NCI-H1092 treated with DMSO at 0.1 percent for 48 hours (cell line): ENCODE results near the gene MAP2K3.

Source experiments
- DNase-seq: peaks from one replicate; lab custom pipeline; 2025; lab: John Stamatoyannopoulos, UW

Gene MAP2K3

DNA sequence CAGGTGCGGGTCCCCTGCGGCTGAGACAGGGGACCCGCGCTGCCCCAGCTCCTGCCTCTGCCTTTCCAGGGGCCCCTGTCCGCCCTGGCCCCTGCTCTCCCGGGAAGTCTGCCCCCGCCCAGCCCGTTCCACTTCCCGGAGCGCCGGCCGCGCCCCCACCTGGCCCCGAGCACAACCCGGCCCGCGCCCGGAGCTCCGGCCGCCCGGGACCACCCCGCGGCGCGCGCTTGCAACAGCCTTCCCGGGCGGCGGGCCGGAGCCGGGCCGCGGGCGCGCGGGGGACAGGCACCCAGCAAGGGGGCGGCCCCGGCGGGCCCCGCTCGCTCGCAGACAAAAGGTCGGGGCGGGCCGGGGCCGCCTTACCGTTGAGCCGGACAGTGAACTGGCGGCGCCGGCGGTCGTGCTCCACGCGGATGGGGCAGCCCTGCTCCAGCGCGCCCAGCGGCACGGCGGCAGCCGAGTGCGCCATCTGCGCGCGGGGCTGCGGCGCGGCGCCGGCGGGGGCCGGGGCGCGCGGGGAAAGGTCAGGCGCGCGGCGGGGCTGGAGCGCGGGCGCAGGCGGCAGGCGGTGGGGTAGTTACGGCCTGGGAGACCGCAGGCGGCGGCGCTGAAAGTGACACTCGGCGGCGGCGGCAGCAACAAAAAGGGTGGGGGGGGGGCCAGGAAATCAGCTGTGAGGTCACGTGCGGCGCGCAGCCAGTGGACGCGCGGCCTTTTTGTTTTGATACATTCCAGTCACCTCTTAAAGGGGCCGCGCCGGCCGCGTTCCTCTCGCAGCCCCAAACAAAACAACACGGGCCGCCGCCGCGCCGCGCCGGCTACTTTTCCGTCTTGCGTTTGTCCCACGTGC is 31.5 kb upstream of the MAP2K3 start, which contains the start of gene NATD1:
TSS of gene NATD1 (minus strand) at position 615 of the 850 bp plus-strand sequence. CDS start at position 469, 146 bp downstream.
- peak; percentile 47 for DNase-seq

DNA sequence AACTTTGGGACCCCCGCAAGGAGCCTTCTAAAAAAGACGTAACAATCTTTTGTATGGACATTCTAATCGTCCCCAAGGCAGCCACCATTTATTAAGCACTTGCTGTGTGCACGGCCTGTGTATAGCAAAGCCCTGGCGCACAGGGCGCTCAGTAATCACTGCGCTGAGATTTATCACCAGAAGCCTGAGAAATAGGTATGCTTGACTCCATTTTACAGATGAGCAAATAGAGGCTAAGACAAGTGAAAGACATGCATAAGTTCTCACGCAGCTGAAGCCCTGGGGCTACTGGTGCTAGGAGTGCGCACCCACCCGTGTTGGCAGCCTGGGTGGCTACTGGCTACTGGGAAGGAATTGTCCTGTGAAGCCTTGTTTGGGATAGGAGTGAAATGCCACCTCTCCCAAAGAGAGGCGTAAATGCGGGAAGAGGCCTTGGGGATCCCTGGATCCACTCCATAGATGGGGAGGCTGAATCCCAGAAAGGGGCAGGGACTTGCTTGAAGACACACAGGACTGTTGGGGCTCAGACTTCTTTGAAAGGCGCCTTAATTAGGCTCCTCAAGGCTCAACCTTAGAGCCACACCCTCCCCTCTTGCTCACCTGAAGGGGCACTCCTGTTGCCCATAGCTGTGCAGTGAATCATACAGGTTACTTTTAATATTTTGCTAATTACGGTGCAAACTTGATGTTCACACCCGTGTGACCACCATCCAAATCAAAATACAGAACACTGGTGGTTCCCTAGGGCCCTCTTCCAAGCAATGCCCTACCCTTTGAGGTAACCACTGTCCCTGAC is 30.7 kb upstream of the MAP2K3 start:
- no peak for DNase-seq

DNA sequence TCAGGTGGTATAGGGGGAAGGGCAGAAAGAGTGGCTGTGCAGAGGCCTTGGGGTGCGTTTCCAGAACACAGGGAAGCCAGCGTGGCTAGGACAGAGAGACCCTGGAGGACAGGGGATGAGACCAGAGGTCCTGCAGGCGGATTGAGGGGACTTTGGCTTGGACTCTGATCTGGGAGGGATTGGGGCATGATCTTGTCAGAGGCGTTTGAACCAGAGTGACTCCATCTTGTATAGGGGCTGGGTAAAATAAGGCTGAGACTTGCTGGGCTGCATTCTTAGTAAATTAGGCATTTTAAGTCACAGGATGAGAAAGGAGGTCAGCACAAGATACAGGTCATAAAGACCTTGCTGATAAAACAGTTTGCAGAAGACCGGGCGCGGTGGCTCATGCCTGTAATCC is 25.9 kb upstream of the MAP2K3 start:
- DNase-seq = no peak

DNA sequence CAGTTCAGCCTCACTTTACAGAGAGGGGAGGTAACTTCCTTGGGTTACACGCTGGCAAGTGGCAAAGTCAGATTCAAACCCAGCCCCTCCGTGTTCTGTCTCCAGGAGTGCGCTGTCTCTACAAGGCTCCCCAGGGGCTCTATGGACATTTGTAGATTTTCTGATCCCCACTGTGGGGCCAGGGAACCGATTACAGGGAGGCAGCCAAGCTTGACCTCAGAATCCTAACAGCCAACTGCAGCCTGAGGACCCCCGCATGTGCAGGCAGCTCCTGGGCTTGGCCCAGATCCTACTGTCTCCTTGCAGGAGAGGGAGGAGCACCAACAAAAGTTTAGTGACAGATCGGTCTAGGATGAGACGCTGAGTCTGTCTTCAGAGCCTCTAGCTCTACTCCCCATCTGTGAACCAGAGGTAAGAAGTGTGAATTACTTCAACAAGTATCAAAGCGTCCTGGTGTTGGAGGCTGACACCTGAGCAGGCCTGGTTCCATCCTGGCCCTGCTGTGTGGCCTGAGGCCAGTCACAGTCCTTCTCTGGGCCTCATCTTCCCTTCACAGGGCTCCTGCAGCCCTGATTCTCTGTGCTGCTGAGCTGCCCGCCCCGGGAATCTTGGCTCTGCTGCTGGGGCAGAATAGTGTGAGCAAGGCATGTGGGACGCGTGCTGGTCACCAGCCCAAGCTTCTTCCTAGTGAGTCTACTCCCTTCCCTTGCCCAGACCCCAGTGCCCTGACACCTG is 22.1 kb upstream of the MAP2K3 start:
- DNase-seq = no peak

DNA sequence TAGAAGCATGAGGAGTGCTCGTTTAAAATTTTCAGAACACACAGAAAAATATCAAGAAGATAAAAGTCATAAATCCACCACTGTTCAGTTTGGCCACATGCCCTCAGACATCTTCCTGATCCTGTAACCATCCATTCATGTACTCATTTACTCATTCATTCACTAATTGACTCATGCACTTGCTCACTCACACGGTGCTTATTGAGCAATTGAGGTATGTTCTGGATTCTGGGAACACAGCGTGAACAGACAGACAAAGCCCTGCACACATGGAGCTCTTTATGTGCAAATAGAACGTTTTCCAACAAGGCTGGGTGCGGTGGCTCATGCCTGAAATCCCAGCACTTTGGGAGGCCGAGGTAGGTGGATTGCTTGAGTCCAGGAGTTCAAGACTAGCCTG is 21.1 kb upstream of the MAP2K3 start:
- DNase-seq = no peak

DNA sequence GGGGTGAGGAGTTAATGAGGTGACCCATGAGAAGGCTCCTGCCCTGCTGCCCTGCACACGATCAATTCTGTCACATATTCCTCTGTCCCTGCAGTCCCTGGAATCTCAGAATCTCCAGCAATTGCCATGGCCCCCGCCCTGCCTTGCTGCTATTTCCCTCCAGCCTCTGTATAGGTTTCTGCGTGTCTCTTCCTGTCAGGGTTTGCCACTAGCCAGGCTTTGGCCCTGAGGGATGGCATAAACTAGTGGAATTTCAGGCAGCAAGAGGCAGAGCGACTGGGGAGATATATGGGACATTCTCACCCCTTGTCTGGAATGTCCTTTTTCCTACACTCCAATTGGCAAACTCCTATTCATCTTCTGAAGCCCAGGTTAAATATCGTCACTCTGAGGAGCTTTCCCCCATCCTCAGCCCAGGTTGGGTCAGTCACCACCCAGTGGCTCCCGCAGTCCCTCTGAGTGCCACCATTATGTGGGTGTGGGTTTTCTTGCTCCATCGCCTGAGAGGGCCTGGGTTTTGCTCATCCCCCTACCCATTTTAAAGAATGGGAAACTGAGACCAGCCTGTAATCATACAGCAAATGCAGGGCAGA is 15.8 kb upstream of the MAP2K3 start:
- no peak for DNase-seq

DNA sequence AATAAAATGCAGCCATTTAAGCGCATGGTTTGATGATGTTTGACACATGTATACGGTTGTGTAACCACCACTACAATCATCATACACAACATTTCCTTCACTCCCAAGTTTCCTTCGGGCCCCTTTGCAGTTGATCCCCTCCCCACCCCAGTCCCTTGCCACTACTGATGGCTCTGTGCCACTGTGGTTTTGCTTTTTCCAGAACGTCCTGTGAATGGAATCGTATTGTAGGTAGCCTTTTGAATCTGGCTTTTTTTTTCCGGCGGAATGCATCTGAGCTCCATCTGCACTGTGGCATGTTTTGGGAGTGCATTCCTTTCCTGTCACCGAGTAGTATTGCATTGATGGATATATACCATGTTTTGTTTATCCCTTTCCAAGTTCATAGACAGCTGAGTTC is 15.1 kb upstream of the MAP2K3 start:
- DNase-seq = no peak

DNA sequence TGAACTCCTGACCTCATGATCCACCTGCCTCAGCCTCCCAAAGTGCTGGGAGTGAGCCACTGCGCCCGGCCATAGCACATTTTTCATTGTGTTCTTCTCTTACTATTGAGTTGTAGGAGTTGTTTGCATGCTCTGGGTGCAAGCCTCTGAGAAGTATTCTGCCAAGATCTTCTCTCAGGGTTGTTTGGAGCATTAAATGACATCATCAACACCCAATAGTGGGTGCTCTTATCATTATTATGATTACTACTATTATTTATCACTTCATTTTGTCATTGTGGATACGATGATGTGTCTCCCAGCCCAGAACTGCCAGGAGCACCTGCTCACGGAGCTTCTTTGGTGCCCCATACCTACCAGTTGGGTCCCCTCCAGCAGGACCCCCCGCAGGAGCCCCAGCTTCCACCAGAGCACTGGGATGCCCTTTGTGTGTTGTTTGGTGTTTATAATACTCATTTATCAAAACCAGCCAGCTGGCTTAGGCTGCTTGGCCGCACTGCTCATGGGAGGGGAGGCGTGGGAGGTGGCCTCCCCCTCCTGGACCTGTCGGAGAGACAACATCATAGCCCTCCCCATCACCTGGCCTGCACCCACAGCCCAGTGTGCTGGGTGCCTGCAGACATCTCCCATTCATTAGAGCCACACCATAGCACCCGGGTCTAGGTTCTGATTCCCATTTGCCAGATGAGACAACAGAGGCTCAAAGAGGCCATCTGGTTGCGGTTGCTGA is 12.9 kb upstream of the MAP2K3 start:
- DNase-seq = no peak

DNA sequence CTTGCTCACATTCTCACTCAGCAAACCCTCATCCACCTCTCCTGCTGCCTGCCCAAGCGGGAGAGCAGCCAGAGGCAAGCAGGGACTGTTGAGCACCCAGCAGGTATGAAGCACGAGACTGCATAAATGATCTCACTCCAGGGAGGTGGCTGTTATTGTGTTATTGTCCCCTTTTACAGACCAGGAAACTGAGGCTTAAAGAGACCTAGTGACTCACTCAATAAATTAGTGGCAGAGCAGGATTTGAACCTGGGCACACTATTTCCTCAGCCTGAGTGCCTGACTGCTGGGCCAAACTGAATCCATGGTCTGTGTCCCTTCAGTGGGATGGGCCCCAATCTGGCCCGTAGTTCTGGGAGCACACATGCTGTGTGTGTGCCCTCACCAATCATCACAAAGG is 12.3 kb upstream of the MAP2K3 start:
- DNase-seq = no peak

DNA sequence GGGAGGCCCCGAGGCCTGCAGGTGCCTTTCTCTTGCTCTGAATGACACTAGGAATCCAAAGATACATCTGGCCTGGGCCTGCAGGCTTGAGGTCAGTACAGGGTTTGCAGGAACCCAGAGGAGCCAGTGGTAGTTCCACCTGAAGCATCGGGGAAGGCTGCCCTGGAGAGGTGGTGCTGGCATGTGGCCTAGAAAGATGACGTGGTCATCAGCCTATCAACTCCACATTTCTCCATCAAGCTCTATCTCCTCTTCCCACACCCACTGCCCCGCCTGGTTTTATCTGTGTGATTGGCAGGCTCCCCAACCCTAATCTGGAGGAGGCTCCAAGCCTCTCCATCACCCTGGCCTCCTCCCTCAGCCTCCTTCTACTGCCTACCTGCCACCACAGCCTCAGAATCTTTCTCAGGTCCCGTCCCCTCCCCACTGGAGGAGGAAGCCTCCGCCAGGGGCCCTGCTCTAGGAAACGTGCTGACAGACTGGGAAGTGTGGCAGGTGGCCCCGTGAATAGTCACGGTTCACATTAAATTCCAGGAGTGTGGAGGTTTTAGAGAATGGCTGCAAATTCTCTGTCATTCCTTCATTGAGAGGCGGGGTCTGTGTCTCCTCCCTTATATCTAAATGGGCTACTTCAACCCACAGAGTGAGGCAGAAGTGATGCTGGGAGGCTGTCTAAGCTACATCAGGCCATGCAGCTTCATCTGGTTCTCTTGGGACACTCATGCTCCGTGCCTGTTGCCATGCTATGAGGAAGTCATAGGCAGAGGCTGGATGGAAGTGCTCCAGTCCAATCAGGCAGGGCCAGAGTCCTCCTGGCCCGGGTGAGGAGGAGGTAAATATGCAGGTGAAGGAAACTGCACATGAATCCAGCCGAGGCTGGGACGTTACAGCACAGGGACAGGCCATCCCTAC is 11.4 kb upstream of the MAP2K3 start:
- DNase-seq = no peak

DNA sequence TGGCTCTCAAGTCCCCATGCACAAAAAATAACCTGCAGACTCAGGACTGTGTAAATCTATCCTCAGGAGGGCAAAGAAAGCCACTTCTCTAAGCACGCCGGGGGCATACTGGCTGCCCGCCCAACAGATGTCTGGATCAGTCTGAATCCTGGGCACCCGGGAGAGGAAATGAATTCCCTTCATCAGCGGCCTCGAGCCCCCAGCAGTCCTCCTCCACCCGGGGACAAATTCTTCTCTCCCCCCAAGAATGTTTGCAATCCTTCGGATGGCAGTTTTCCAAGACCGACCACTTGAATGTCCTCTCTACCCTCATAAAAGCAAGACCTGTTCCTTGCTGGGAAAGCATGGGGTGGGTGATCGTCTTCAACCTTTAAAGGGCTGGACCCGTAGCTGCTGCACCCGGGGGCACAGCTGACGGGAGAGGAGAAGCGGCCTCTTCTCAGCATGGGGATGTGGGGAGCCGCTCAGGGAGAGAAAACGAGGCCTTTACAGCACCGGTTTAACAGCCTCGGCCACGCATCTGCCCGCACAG is 9.4 kb upstream of the MAP2K3 start:
- peak; percentile 29 for DNase-seq

DNA sequence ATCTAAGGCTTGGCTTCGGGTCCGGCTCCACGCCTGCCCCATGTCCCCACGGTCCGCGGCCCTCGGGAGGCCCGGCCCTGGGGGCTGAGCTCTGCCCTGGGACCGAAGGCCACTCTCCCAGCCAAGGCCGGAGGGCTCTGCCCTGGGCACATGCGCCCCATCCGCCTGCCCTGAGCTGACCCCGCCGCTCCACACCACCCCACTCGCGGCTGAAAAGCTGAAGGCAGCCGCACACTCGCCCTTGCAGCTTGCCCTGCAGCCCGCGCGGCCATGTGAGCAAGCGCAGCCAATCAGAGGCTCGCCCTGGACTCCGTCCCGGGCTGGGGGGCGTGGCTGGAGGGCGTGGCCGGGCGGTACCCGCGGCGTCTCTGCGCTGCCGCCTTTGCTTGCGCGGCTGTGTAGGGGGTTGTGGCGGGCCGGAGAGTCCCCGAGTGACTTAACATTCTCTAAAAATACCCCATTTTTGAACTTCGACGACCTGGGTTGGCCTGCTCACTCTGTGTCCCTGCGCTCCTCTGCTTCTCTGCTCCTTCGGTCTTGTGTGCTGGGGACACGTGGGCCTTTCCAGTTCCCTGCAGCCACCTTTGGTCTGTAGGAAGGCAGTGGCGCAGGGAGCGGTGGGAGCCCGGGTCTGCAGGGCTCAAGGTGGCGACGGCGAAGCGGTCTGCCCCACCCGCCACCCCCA is 8.8 kb upstream of the MAP2K3 start:
- DNase-seq = peak; percentile 73

DNA sequence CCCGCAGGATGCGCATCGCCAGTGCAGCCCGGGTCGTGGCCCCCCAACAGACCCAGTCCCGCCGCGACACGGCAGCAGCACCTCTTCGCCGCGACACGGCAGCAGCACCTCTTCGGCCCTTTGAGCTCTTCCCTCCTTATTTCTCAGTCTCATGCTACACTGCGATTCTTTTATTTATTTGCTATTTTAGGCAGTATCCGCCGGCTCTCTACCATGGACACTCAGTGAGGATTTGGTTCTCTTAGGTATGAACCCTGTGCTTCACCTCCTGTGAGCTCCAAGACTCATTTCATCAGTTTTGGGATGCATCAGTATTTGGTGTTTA is 8.3 kb upstream of the MAP2K3 start:
- DNase-seq = no peak

DNA sequence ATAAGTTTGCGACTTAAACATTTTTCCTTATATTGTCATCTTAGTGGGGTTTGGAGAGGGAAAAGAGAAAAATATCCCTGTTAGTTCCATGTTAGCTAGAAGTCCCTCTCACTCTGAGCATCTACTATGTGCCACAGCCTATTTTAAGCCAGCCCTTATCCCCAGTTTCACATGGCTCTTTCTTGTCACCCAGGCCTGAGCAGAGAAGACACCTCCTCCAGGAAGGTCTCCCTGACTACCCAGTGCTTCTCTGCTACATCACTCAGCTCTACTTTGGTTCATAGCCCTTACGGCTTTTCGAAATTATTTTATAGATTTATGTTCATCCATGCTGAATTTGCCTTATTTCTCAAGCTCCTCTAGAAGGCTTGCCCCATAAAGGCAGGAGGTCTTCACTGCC is 7.2 kb upstream of the MAP2K3 start:
- no peak for DNase-seq

DNA sequence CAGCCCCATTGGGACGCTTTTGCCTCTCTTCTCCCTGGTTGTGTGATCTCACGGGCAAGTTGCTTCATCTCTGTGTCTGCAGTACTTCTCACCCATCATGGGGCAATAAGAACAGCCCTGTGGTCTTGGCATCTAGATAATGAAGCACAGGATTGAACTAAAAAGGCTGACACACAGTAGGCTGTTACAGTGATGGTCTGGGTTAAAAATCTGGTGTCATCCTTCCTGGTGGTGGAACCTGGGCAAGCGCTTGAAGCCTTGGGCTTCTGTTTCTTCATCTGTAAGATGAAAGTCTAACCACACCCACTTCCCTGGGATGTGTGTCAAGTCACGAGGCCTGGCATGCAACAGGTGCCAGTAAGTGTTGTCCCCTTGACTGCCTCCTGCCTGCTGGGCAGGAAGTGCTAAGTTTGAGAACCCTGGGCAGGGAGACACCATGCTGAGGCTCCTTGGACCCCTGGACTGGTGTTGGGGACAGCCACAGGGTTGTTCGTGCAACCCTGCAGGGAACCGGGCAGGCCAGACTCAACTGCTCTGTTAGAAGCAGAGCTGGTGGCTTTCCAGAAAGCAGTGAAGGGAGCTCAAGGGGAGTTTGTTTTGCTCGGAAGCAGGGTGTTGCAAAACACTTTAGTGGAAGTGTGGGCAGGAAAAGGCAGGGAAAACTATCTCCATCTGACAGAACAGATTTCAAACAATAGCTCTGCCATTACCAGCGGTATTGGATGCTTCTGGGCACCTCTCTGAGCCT is 5.9 kb upstream of the MAP2K3 start:
- DNase-seq = no peak

DNA sequence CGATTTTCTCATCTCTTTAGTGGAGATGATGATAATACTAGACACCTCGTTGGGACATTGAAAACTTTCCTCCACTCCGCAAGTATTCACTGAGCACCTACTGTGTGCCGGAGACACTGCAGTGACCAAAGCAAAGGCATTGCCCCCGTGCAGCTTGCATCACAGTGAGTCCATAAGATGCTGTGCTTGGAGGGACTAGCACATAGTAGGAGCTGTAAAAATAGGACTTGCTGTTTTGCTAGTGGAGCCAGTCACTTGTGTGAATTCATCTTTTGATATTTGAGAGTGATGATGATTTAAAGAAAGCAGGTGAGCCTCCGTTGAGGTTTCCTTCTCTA is 5.3 kb upstream of the MAP2K3 start:
- DNase-seq = no peak

DNA sequence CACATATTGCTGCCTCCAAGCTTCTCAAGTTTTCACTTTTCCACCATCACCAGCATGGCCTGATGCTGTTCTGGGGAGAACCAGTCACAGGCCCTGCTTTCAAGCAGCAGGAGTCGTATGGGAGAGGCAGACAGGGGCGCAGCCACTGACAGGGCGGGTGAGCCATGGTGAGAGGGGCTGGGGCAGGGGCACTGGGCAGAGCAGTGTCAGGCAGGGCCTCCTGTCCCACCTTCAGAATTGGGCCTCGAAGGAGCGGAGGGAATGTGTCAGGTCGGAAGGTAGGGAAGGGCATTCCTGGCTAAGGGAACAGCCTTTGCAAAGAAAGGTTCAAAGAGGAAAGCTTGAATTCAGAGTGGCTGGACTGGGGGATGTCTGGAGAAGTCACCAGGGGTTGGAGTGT is 4.9 kb upstream of the MAP2K3 start:
- no peak for DNase-seq

DNA sequence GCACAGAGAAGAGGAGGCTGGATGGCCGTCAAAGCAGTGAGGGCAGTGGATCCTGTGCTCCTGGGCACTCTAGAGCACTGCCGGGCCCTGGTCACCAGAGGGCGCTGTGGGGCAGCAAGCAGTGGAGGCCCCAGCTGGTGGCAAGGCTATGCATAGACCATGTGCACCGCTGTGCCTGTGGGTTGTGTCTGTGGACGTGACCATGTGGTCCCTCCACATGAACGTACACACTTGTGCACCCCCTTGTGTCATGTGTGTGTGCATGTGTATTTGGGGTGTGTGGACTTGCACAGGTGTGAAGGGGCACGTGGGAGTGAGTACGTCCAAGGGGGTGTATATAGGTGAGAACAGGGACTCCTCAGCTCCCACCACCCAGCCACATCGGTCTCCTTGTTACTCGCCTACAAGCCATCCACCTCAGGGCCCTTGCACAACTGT is 4.4 kb upstream of the MAP2K3 start:
- peak; percentile 59 for DNase-seq

DNA sequence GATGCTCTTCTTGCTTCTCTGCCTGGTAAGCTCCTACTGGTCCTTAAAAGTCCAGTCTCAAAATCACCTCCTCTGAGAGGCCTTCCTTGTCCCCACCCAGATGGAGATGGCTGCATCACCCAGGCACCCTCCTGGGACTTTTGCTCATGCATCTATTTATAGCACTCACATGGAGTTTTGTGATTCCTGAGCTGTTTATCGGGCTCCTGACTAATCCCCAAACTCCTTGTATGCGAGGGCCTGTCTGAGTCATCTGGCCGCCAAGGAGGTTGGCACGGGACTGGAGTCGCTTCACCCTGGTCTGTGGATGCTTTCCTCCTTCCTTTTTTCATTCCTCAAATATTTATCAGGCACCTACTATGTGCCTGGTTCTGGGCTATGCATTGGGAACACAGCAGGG is 2.3 kb upstream of the MAP2K3 start:
- DNase-seq = no peak
